ENCODE data around the gene SPSB1. TPM values are rescaled to one million over a fixed set of nuclear protein-coding genes. Genes with fewer than 3 reads are reported as not detected.
A peak's percentile ranks its signal among the peaks of the same experiment; 100 is the strongest.

The SPSB1 gene
- total and polyA plus RNA-seq, 8 donors, result 2.3 to 28.7 (median 14.9) TPM

GRCh38 chr1:9397997-9398526 lies 105.4 kb downstream of the SPSB1 start:
- Histone ChIP-seq H3K36me3 (no peaks in the 10 kb centered on the region), H3K9me3 (no peaks in the 10 kb centered on the region), H3K4me1 (peaks cover 28 to 39% (median 34%) of the 10 kb centered on the region in 4 donors), H3K27me3 (no peaks in the 10 kb centered on the region), H3K27ac (peak overlapping the region in 2 of 5 donors; percentile 33 to 45), H3K4me3 (no peak overlapping the region)
- no peak for TF ChIP-seq EP300 (IDR thresholded peaks at IDR 0.05)
- no peak for TF ChIP-seq POLR2AphosphoS5 (IDR thresholded peaks at IDR 0.05)
- TF ChIP-seq CTCF (IDR thresholded peaks at IDR 0.05), result no peak
- no peak for TF ChIP-seq POLR2A (IDR thresholded peaks at IDR 0.05)
- WGBS, 5 donors, result 34 to 53% (median 48%) methylated on average over 13 of the region's 13 CpGs
- intact Hi-C loops (cut with DNase I; ENCODE audit: low total_unique reads), result no loop called here
- DNase-seq, result peak in 1 of 2 donors; percentile 60

GRCh38 chr1:9399510-9400424 lies 107.1 kb downstream of the SPSB1 start:
- TF ChIP-seq CTCF (IDR thresholded peaks at IDR 0.05) (no peak), EP300 (IDR thresholded peaks at IDR 0.05) (no peak), POLR2A (IDR thresholded peaks at IDR 0.05) (no peak), POLR2AphosphoS5 (IDR thresholded peaks at IDR 0.05) (peak in 1 of 3 donors; percentile 7)
- WGBS, 5 donors, result 50 to 68% (median 63%) methylated on average over 16 to 21 of the region's 21 CpGs
- peaks cover 28 to 39% (median 34%) of the 10 kb centered on the region in 4 donors for H3K4me1 ChIP-seq
- H3K36me3 ChIP-seq, result no peaks in the 10 kb centered on the region
- peak; percentile 28 to 56 for DNase-seq
- H3K27me3 ChIP-seq, result no peaks in the 10 kb centered on the region
- H3K27ac ChIP-seq, result peak overlapping the region in 2 of 5 donors; percentile 20 to 73
- H3K9me3 ChIP-seq, result no peaks in the 10 kb centered on the region
- intact Hi-C loops (cut with DNase I; ENCODE audit: low total_unique reads), result no loop called here
- H3K4me3 ChIP-seq, result no peak overlapping the region

GRCh38 chr1:9400425-9401079 lies 107.9 kb downstream of the SPSB1 start:
- WGBS, 5 donors, result 31 to 49% (median 46%) methylated on average over 7 to 13 of the region's 13 CpGs
- TF ChIP-seq CTCF (IDR thresholded peaks at IDR 0.05) (no peak), EP300 (IDR thresholded peaks at IDR 0.05) (no peak), POLR2A (IDR thresholded peaks at IDR 0.05) (no peak), POLR2AphosphoS5 (IDR thresholded peaks at IDR 0.05) (no peak)
- Histone ChIP-seq H3K4me3 (no peak overlapping the region), H3K4me1 (peaks cover 28 to 39% (median 34%) of the 10 kb centered on the region in 4 donors), H3K27me3 (no peaks in the 10 kb centered on the region), H3K9me3 (no peaks in the 10 kb centered on the region), H3K27ac (peak overlapping the region in 2 of 5 donors; percentile 20 to 73), H3K36me3 (no peaks in the 10 kb centered on the region)
- peak; percentile 42 to 63 for DNase-seq
- intact Hi-C loops (cut with DNase I; ENCODE audit: low total_unique reads), result no loop called here

- Histone ChIP-seq H3K4me1 (peaks cover 28 to 39% (median 34%) of the 10 kb centered on the region in 4 donors), H3K27me3 (no peaks in the 10 kb centered on the region), H3K36me3 (no peaks in the 10 kb centered on the region), H3K9me3 (no peaks in the 10 kb centered on the region), H3K27ac (peak overlapping the region in 1 of 5 donors; percentile 73), H3K4me3 (no peak overlapping the region)
- intact Hi-C loops (cut with DNase I; ENCODE audit: low total_unique reads), result no loop called here
- 87 to 94% (median 89%) methylated on average over 11 to 15 of the region's 15 CpGs for WGBS, 5 donors
- no peak for TF ChIP-seq EP300 (IDR thresholded peaks at IDR 0.05)
- no peak for TF ChIP-seq POLR2A (IDR thresholded peaks at IDR 0.05)
- no peak for TF ChIP-seq CTCF (IDR thresholded peaks at IDR 0.05)
- TF ChIP-seq POLR2AphosphoS5 (IDR thresholded peaks at IDR 0.05), result no peak
- DNase-seq, result no peak
Measured at GRCh38 chr1:9401080-9401453, 108.4 kb downstream of the SPSB1 start.

Measured in stomach (tissue), 9 donors.